H9 (cell line): ENCODE results near the gene CDH23. TPM values are rescaled to one million over a fixed set of nuclear protein-coding genes. Genes with fewer than 3 reads are reported as not detected.

Experiments
- DNase-seq: peaks from one replicate; pipeline ENCODE4 v3.0.0-alpha.2; 2017
- H2AFZ ChIP-seq: one replicate; pipeline ENCODE4 v1.6.1; 2013; ENCODE audit warnings: mild to moderate bottlenecking, low read length, control low read depth, moderate library complexity
- H2AK5ac ChIP-seq: 2 replicates; pipeline ENCODE4 v1.6.1; 2013; ENCODE audit warnings: low read length, control low read depth, mixed read lengths; ENCODE audit not compliant: insufficient read length
- H2BK120ac ChIP-seq: one replicate; pipeline ENCODE4 v1.6.1; 2013; ENCODE audit warnings: low read depth, mild to moderate bottlenecking, low read length, control low read depth, inconsistent platforms; ENCODE audit not compliant: poor library complexity, severe bottlenecking
- H2BK12ac ChIP-seq: 2 replicates; pipeline ENCODE4 v1.6.1; 2013; ENCODE audit warnings: low read length, control low read depth, mixed read lengths, low read depth; ENCODE audit not compliant: insufficient read length
- H2BK15ac ChIP-seq: 2 replicates; pipeline ENCODE4 v1.6.1; 2013; ENCODE audit warnings: low read depth, low read length, control low read depth
- H2BK20ac ChIP-seq: one replicate; pipeline ENCODE4 v1.6.1; 2013; ENCODE audit warnings: low read depth, mild to moderate bottlenecking, low read length, control low read depth, inconsistent platforms; ENCODE audit not compliant: poor library complexity, severe bottlenecking
- H2BK5ac ChIP-seq: 2 replicates; pipeline ENCODE4 v1.6.1; 2013; ENCODE audit warnings: low read length, control low read depth, mixed read lengths; ENCODE audit not compliant: insufficient read length
- H3K14ac ChIP-seq: 2 replicates; pipeline ENCODE4 v1.6.1; 2013; ENCODE audit warnings: low read length, control low read depth; ENCODE audit not compliant: insufficient read depth
- H3K18ac ChIP-seq: 2 replicates; pipeline ENCODE4 v1.6.1; 2013; ENCODE audit warnings: low read depth, mild to moderate bottlenecking, mixed read lengths, low read length, control low read depth; ENCODE audit not compliant: insufficient read length
- H3K23ac ChIP-seq: 2 replicates; pipeline ENCODE4 v1.6.1; 2013; ENCODE audit warnings: low read length, control low read depth, mixed read lengths, low read depth; ENCODE audit not compliant: insufficient read length
- H3K23me2 ChIP-seq: 2 replicates; pipeline ENCODE4 v1.6.1; 2013; ENCODE audit warnings: low read depth, mild to moderate bottlenecking, mixed read lengths, low read length, control low read depth; ENCODE audit not compliant: insufficient read length, poor library complexity, severe bottlenecking
- H3K27ac ChIP-seq: 2 replicates; pipeline ENCODE4 v1.5.1; 2013; ENCODE audit warnings: low read length, control low read depth, mixed read lengths, low read depth; ENCODE audit not compliant: insufficient read length
- H3K27me3 ChIP-seq: 2 replicates; pipeline ENCODE4 v1.6.1; 2013; ENCODE audit warnings: low read length, control low read depth, inconsistent platforms; ENCODE audit not compliant: insufficient read depth
- H3K4ac ChIP-seq: 2 replicates; pipeline ENCODE4 v1.6.1; 2013; ENCODE audit warnings: low read depth, mild to moderate bottlenecking, control low read depth, inconsistent platforms, low read length, moderate library complexity
- H3K4me1 ChIP-seq: 2 replicates; pipeline ENCODE4 v1.6.1; 2013; ENCODE audit warnings: low read length, control low read depth, inconsistent platforms; ENCODE audit not compliant: insufficient read depth
- H3K4me2 ChIP-seq: 2 replicates; pipeline ENCODE4 v1.6.1; 2013; ENCODE audit warnings: low read length, control low read depth, mixed read lengths; ENCODE audit not compliant: insufficient read length, insufficient read depth
- H3K56ac ChIP-seq: 2 replicates; pipeline ENCODE4 v1.6.1; 2013; ENCODE audit warnings: low read depth, mild to moderate bottlenecking, mixed read lengths, low read length, control low read depth; ENCODE audit not compliant: insufficient read length
- H3K79me1 ChIP-seq: 2 replicates; pipeline ENCODE4 v1.6.1; 2013; ENCODE audit warnings: low read depth, mild to moderate bottlenecking, moderate library complexity, low read length, control low read depth, inconsistent platforms; ENCODE audit not compliant: insufficient read depth, poor library complexity, severe bottlenecking
- H3K79me2 ChIP-seq: 2 replicates; pipeline ENCODE4 v1.6.1; 2013; ENCODE audit warnings: low read length, control low read depth, inconsistent platforms; ENCODE audit not compliant: insufficient read depth
- H3K9ac ChIP-seq: 2 replicates; pipeline ENCODE4 v1.6.1; 2013; ENCODE audit warnings: low read length, control low read depth, mixed read lengths; ENCODE audit not compliant: insufficient read length; ENCODE audit errors: extremely low read depth
- H3K9me3 ChIP-seq: one replicate; pipeline ENCODE4 v1.6.1; 2013; ENCODE audit warnings: low read depth, low read length, inconsistent platforms; ENCODE audit not compliant: control insufficient read depth
- H3T11ph ChIP-seq: one replicate; pipeline ENCODE4 v1.6.1; 2013; ENCODE audit warnings: mild to moderate bottlenecking, low read length, control low read depth, inconsistent platforms
- H4K20me1 ChIP-seq: one replicate; pipeline ENCODE4 v1.6.1; 2013; ENCODE audit not compliant: control insufficient read depth, insufficient read length, insufficient read depth
- H4K5ac ChIP-seq: 2 replicates; pipeline ENCODE4 v1.6.1; 2013; ENCODE audit warnings: low read depth, mild to moderate bottlenecking, mixed read lengths, low read length, control low read depth; ENCODE audit not compliant: insufficient read length
- H4K8ac ChIP-seq: replicated peaks from 2 replicates; pipeline ENCODE4 v1.6.1; 2013; ENCODE audit warnings: low read length, control low read depth, mixed read lengths, low read depth; ENCODE audit not compliant: insufficient read length
- H4K91ac ChIP-seq: 2 replicates; pipeline ENCODE4 v1.6.1; 2013; ENCODE audit warnings: low read depth, mild to moderate bottlenecking, moderate library complexity, mixed read lengths, low read length, control low read depth; ENCODE audit not compliant: insufficient read length
- H3K27ac Mint-ChIP-seq, 3 experiments: 2 replicates in 2 of 3; 3 replicates in 1 of 3; pipeline ENCODE4 v1.8.0; 2020 to 2021; ENCODE audit warnings: mixed read lengths in 3 of 3, mild to moderate bottlenecking in 1 of 3, moderate library complexity in 1 of 3
- H3K27me3 Mint-ChIP-seq: 2 replicates; pipeline ENCODE4 v1.8.0; 2021; ENCODE audit warnings: low read depth, mild to moderate bottlenecking, moderate library complexity, mixed read lengths
- H3K36me3 Mint-ChIP-seq, 3 experiments: 2 replicates in 2 of 3; 3 replicates in 1 of 3; pipeline ENCODE4 v1.8.0; 2020 to 2021; ENCODE audit warnings: low read depth in 3 of 3, mixed read lengths in 3 of 3; ENCODE audit not compliant: insufficient read depth in 1 of 3
- H3K4me1 Mint-ChIP-seq, 2 experiments: 2 replicates each; pipeline ENCODE4 v1.8.0; 2020; ENCODE audit warnings: mixed read lengths in 2 of 2
- H3K4me3 Mint-ChIP-seq, 2 experiments: 2 replicates in 1 of 2; 3 replicates in 1 of 2; pipeline ENCODE4 v1.8.0; 2020 to 2021; ENCODE audit warnings: mild to moderate bottlenecking in 2 of 2, mixed read lengths in 2 of 2, moderate library complexity in 1 of 2
- H3K9me3 Mint-ChIP-seq, 2 experiments: 2 replicates in 1 of 2; 3 replicates in 1 of 2; pipeline ENCODE4 v1.8.0; 2020; ENCODE audit warnings: mild to moderate bottlenecking in 2 of 2, mixed read lengths in 2 of 2, moderate library complexity in 1 of 2
- WGBS: extraction: QIAGEN DNeasy Blood & Tissue Kit; methylation state at CpG from one replicate; pipeline ENCODE4 v1.1.7; 2013; ENCODE audit warnings: missing lambda C conversion rate, low lambda C conversion rate, mixed read lengths; ENCODE audit not compliant: insufficient read length; ENCODE audit errors: extremely low coverage; 5-methylcytosine and 5-hydroxymethylcytosine counted together
- total RNA-seq: library from RNA; stranded (reverse); gene quantifications from 2 replicates; pipeline ENCODE4 v1.2.1, GENCODE V29; 2021
- TF ChIP-seq, protein P1 (sequence below): fragments of 200-600 bp; sonication (generic); conservative IDR thresholded peaks from 3 replicates; pipeline ENCODE4 v1.8.0; 2021; ENCODE audit warnings: antibody characterized with exemption, mild to moderate bottlenecking

The CDH23 gene
- total RNA-seq, 1 experiment from 2014 or later = 2.1 TPM

DNA sequence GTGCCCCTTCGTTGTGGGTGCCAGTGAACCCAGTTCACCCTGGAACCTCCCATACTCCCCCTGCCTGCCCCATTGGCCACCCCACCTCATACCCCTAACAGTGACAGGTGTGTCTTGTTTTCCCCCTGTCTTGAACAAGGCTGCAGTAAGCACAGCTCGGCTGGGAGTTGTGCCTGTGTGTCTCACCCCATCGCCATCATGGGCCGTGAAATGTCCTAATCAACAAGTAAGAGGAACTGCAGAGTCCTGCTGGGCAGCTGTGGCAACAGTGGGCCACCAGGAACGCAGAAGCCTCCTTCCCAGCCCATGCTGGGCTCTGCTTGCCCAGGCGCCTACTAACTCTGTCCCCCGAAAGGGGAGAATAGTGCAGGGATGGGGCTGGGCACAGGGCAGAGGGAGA is 231.2 kb downstream of the CDH23 start:
- H2BK12ac ChIP-seq = no peak overlapping the region
- H4K5ac ChIP-seq = no peak overlapping the region
- H3K9me3 ChIP-seq = no peaks in the 10 kb centered on the region
- H4K20me1 ChIP-seq = no peaks in the 10 kb centered on the region
- no peak overlapping the region for H3K27ac ChIP-seq
- no peaks in the 10 kb centered on the region; the same call in 1 of the 2 replicates for H3K27me3 ChIP-seq
- H2AFZ ChIP-seq = no peak overlapping the region
- DNase-seq = no peak
- TF ChIP-seq, protein P1, sequence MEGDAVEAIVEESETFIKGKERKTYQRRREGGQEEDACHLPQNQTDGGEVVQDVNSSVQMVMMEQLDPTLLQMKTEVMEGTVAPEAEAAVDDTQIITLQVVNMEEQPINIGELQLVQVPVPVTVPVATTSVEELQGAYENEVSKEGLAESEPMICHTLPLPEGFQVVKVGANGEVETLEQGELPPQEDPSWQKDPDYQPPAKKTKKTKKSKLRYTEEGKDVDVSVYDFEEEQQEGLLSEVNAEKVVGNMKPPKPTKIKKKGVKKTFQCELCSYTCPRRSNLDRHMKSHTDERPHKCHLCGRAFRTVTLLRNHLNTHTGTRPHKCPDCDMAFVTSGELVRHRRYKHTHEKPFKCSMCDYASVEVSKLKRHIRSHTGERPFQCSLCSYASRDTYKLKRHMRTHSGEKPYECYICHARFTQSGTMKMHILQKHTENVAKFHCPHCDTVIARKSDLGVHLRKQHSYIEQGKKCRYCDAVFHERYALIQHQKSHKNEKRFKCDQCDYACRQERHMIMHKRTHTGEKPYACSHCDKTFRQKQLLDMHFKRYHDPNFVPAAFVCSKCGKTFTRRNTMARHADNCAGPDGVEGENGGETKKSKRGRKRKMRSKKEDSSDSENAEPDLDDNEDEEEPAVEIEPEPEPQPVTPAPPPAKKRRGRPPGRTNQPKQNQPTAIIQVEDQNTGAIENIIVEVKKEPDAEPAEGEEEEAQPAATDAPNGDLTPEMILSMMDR = no peak
- Mint-ChIP-seq H3K4me3 (no peak overlapping the region), H3K9me3 (no peaks in the 10 kb centered on the region; a peak in 2 of 5 replicates), H3K36me3 (no peaks in the 10 kb centered on the region), H3K27me3 (peaks cover 66% of the 10 kb centered on the region), H3K4me1 (peaks cover 71 to 89% of the 10 kb centered on the region in 2 experiments), H3K27ac (no peak overlapping the region)
- no peak overlapping the region for H3T11ph ChIP-seq
- H2BK5ac ChIP-seq = no peak overlapping the region
- H3K23me2 ChIP-seq = no peaks in the 10 kb centered on the region
- no peak overlapping the region for H3K4me2 ChIP-seq
- no peak overlapping the region for H3K23ac ChIP-seq
- H2BK120ac ChIP-seq = no peak overlapping the region
- H3K4ac ChIP-seq = no peak overlapping the region
- H3K18ac ChIP-seq = no peak overlapping the region
- H4K91ac ChIP-seq = no peak overlapping the region
- H3K4me1 ChIP-seq = peaks cover 17% of the 10 kb centered on the region; the same call in 1 of the 2 replicates
- no peak overlapping the region for H2AK5ac ChIP-seq
- H3K56ac ChIP-seq = no peak overlapping the region
- WGBS = no CpG with 5 or more reads among the region's 7 CpGs
- H4K8ac ChIP-seq = no peak overlapping the region
- no peaks in the 10 kb centered on the region for H3K79me2 ChIP-seq
- no peak overlapping the region for H2BK20ac ChIP-seq
- H3K79me1 ChIP-seq = no peaks in the 10 kb centered on the region
- H2BK15ac ChIP-seq = no peak overlapping the region
- no peak overlapping the region; the same call in 1 of the 2 replicates for H3K14ac ChIP-seq
- no peak overlapping the region for H3K9ac ChIP-seq
